Activated CD8-positive, alpha-beta T cell treated with anti-CD3 and anti-CD28 coated beads for 36 hours (primary cell): Measurements from ENCODE around the gene PRR29. TPM values are rescaled to one million over a fixed set of nuclear protein-coding genes. Genes with fewer than 3 reads are reported as not detected.

Source experiments
- ATAC-seq: fragments of 200-7000 bp; cut with Tn5 transposase; one replicate; pipeline ENCODE4 v1.10.0; 2021; ENCODE audit warnings: mild to moderate bottlenecking, moderate library complexity
- CTCF ChIA-PET: fragments of 350-600 bp; sonication (Branson Sonifier 250); formaldehyde crosslinking; loops from one replicate; lab custom pipeline; 2021; ENCODE audit warnings: antibody characterized with exemption; lab: Charles Lee
- POLR2A ChIA-PET: fragments of 350-600 bp; sonication (Branson Sonifier 250); formaldehyde crosslinking; loops from one replicate; lab custom pipeline; 2021; ENCODE audit warnings: antibody characterized with exemption; lab: Charles Lee
- DNase-seq: peaks from one replicate; pipeline ENCODE4 v3.0.0-alpha.2; 2020
- H3K27ac Mint-ChIP-seq: one replicate; pipeline ENCODE4 v1.8.0; 2021; ENCODE audit warnings: mild to moderate bottlenecking, mixed read lengths
- H3K27me3 Mint-ChIP-seq: one replicate; pipeline ENCODE4 v1.8.0; 2021; ENCODE audit warnings: mixed read lengths
- H3K36me3 Mint-ChIP-seq: one replicate; pipeline ENCODE4 v1.8.0; 2021; ENCODE audit warnings: low read depth, mixed read lengths
- H3K4me1 Mint-ChIP-seq: one replicate; pipeline ENCODE4 v1.8.0; 2021; ENCODE audit warnings: low read depth, mixed read lengths
- H3K4me3 Mint-ChIP-seq: one replicate; pipeline ENCODE4 v1.8.0; 2021; ENCODE audit warnings: mild to moderate bottlenecking, moderate library complexity, mixed read lengths
- H3K9me3 Mint-ChIP-seq: one replicate; pipeline ENCODE4 v1.8.0; 2021; ENCODE audit warnings: mixed read lengths
- intact Hi-C: fragments of 100-400 bp; cut with micrococcal nuclease; formaldehyde crosslinking; loops from one replicate; pipeline ENCODE4 v1.10.0; 2022
- total RNA-seq, 2 experiments: library from RNA; stranded (reverse); gene quantifications; one replicate each; pipeline ENCODE4 v1.2.3, GENCODE V29; 2021
- TF ChIP-seq, protein P1 (sequence below): fragments of 200-600 bp; IDR thresholded peaks from one replicate; pipeline ENCODE4 v1.8.0; 2022; ENCODE audit warnings: antibody characterized with exemption, mild to moderate bottlenecking

Gene PRR29
- total RNA-seq, 2 experiments from 2014 or later = 0.74 to 2.5 TPM

DNA sequence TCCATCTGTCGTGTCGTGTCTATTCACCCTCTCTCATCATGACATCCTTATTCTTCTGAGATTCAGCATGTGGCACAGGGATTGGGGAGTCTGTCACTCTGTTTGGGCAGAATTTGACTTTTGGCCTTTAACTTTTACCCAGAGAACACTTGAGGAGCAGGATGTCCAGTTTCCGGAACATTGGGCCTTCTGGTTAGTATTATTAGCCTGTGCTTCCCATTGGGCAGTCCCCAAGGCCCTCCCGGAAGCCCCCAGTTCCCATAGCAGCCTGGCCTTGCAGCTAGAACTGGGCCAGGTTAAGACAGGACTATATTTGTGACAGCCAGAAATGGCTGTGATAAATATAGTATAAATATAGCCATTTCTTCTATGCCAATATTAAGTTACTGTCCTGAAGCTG, 35.0 kb upstream of the PRR29 start:
- no peaks in the 10 kb centered on the region for H3K27me3 Mint-ChIP-seq
- ChIA-PET POLR2A (no interaction called here), CTCF (interaction anchor here (1.4 to 3.1 kb wide), 3 partner anchors 13 to 52 kb away, joined by 3 to 16 read pairs (median 9); partner anchors contain the start of gene CSHL1)
- ATAC-seq (no peak), DNase-seq (no peak)
- peaks cover 19% of the 10 kb centered on the region for H3K4me1 Mint-ChIP-seq
- H3K36me3 Mint-ChIP-seq = no peaks in the 10 kb centered on the region
- H3K27ac Mint-ChIP-seq = no peak overlapping the region
- TF ChIP-seq, protein P1, sequence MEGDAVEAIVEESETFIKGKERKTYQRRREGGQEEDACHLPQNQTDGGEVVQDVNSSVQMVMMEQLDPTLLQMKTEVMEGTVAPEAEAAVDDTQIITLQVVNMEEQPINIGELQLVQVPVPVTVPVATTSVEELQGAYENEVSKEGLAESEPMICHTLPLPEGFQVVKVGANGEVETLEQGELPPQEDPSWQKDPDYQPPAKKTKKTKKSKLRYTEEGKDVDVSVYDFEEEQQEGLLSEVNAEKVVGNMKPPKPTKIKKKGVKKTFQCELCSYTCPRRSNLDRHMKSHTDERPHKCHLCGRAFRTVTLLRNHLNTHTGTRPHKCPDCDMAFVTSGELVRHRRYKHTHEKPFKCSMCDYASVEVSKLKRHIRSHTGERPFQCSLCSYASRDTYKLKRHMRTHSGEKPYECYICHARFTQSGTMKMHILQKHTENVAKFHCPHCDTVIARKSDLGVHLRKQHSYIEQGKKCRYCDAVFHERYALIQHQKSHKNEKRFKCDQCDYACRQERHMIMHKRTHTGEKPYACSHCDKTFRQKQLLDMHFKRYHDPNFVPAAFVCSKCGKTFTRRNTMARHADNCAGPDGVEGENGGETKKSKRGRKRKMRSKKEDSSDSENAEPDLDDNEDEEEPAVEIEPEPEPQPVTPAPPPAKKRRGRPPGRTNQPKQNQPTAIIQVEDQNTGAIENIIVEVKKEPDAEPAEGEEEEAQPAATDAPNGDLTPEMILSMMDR = no peak
- no peaks in the 10 kb centered on the region for H3K9me3 Mint-ChIP-seq
- intact Hi-C loops = no loop called here
- no peak overlapping the region for H3K4me3 Mint-ChIP-seq

DNA sequence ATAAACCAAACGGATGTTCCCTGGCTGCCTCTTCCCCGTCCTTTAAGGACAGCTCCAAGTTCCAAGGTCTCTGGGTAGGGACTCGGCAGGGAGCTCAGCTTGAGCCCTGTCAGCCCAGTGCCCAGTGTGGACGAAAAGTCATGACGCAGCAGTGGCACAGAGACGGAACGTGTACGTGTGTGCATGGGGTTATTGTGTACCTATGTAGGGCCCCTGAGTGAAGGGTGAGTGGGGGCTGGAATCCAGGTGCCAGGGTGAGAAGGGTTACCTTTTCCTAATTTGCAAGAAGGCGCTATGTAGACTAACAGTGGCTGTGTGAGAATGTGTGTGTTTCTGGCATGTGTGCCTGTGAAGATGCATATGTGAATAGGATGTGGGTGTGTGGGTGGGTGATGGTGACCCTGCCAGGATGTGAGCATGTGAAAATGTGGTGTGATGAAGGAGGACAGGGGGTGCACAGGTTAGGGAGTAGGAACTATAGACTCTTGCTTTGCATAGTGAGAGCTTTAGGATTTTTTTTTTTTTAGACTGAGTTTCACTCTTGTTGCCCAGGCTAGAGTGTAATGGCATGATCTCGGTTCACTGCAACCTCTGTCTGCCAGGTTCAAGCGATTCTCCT, 31.4 kb upstream of the PRR29 start:
- DNase-seq (peak; percentile 86), ATAC-seq (peak; percentile 95)
- no peaks in the 10 kb centered on the region for H3K36me3 Mint-ChIP-seq
- POLR2A ChIA-PET = interaction anchor here (0.6 to 1.4 kb wide), 4 partner anchors 13 to 44 kb away, joined by 3 to 4 read pairs (median 4); no protein-coding TSS in a partner anchor
- H3K27me3 Mint-ChIP-seq = no peaks in the 10 kb centered on the region
- peaks cover 18% of the 10 kb centered on the region for H3K4me1 Mint-ChIP-seq
- no peak overlapping the region for H3K27ac Mint-ChIP-seq
- CTCF ChIA-PET = interaction anchor here (0.9 to 2.5 kb wide), 6 partner anchors 16 to 64 kb away, joined by 3 to 15 read pairs (median 4); no protein-coding TSS in a partner anchor
- intact Hi-C loops = no loop called here
- no peaks in the 10 kb centered on the region for H3K9me3 Mint-ChIP-seq
- TF ChIP-seq, protein P1 = no peak
- H3K4me3 Mint-ChIP-seq = no peak overlapping the region

DNA sequence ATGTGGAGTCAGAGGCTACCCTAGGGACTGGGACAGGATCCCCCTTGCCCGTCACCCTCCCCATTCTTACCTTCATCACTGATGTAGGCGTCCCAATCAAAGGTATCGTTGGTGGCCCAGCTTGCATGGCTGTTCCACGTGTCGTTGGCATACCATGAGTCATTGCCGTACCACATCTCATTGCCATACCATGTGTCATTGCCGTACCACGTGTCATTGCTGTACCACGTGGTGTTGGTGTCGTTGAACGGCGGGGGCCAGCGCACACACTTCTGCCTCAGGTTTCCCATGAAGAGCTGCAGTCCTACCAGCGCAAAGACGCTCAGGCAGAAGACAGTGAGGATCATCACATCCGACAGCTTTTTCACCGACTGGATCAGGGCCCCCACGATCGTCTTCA, 30.2 kb upstream of the PRR29 start:
- Mint-ChIP-seq H3K4me3 (no peak overlapping the region), H3K9me3 (no peaks in the 10 kb centered on the region), H3K27me3 (no peaks in the 10 kb centered on the region), H3K27ac (no peak overlapping the region), H3K4me1 (peaks cover 18% of the 10 kb centered on the region), H3K36me3 (no peaks in the 10 kb centered on the region)
- ChIA-PET CTCF (interaction anchor here (0.8 to 2.7 kb wide), 9 partner anchors 11 to 166 kb away, joined by 3 to 15 read pairs (median 4); no protein-coding TSS in a partner anchor), POLR2A (interaction anchor here (1.1 to 1.4 kb wide), 2 partner anchors 12 to 21 kb away, joined by 3 to 4 read pairs; no protein-coding TSS in a partner anchor)
- ATAC-seq (peak; percentile 17), DNase-seq (peak; percentile 52)
- intact Hi-C loops = no loop called here
- TF ChIP-seq, protein P1 = no peak

DNA sequence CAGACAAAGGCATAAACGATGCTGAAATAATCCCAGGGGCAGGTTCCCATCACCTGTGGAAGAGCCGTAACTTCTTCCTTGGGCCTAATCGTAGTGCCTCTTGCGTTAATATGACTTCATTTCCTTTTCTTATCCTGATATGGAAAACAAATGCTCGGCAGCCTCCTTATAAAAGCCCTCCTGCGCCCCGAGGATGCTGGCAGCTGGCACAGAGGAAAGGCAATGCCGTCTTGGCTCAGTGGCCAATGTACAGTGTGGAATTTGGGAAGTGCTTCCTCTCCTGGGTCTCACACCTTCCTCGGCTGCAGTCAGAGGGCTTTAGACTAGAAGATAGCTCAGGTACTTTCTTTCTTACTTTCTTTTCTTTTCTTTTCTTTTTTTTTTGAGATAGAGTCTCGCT, 28.9 kb upstream of the PRR29 start:
- POLR2A ChIA-PET = interaction anchor here (0.6 kb wide), 1 partner anchor 51 kb away, joined by 3 read pairs; the partner anchor contains the start of gene ICAM2
- TF ChIP-seq, protein P1 = no peak
- CTCF ChIA-PET = interaction anchor here (0.6 to 2.7 kb wide), 5 partner anchors 10 to 60 kb away, joined by 3 to 8 read pairs (median 4); no protein-coding TSS in a partner anchor
- DNase-seq = no peak
- intact Hi-C loops = no loop called here
- Mint-ChIP-seq H3K36me3 (no peaks in the 10 kb centered on the region), H3K4me3 (no peak overlapping the region), H3K4me1 (peaks cover 19% of the 10 kb centered on the region), H3K27me3 (no peaks in the 10 kb centered on the region), H3K27ac (no peak overlapping the region), H3K9me3 (no peaks in the 10 kb centered on the region)
- no peak for ATAC-seq

DNA sequence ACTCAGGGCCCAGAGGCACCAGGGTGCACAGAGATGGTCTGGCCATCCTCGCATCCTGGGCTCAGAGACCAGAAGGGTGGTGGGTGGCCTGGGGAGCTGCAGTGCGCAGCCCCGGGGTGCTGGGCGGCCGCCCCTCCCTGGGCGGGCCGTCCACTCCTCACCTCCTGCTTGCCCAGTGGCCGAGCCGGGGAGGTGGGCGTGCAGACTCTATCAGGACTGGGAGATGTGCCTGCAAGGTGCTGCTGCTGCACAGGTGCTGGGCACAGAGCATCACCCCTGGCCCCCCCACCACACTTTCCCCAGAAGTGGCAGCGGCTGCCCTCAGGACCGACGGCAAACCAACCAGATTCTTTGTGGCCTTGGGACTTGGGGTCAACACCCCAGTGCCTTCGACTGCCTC, 25.4 kb upstream of the PRR29 start, which contains the start of gene SCN4A:
Gene SCN4A (minus strand): TSS at position 123 of the 400 bp plus-strand sequence. CDS start 77 bp downstream, at position 46.
- Mint-ChIP-seq H3K27ac (no peak within 1 kb of the TSS), H3K4me1 (peaks cover 22% of the 10 kb centered on the region), H3K36me3 (no peaks in the 10 kb centered on the region), H3K9me3 (no peaks in the 10 kb centered on the region), H3K4me3 (no peak within 1 kb of the TSS), H3K27me3 (no peaks in the 10 kb centered on the region)
- CTCF ChIA-PET = interaction anchor here (1.0 kb wide), 1 partner anchor 26 kb away, joined by 3 read pairs; no protein-coding TSS in a partner anchor
- TF ChIP-seq, protein P1 = no peak
- ATAC-seq = no peak
- POLR2A ChIA-PET = interaction anchor here (0.6 to 1.4 kb wide), 3 partner anchors 12 to 360 kb away, joined by 3 to 6 read pairs (median 3); no protein-coding TSS in a partner anchor
- intact Hi-C loops = no loop called here
- DNase-seq = no peak
